ENCODE measurements around the gene LRWD1. TPM values are rescaled to one million over a fixed set of nuclear protein-coding genes. Genes with fewer than 3 reads are reported as not detected.

LRWD1 gene
- total and polyA plus RNA-seq, 7 donors, result 7.2 to 19.4 (median 13.4) TPM

- no peaks in the 10 kb centered on the region for H3K9me3 ChIP-seq
Observed at GRCh38 chr7:102459221-102459844, 5.5 kb upstream of the LRWD1 start.

GRCh38 chr7:102460467-102460866, 4.3 kb upstream of the LRWD1 start:
- H3K36me3 ChIP-seq, result peaks cover 7 to 41% (median 29%) of the 10 kb centered on the region in 4 donors

More at GRCh38 chr7:102459221-102459844, 5.5 kb upstream of the LRWD1 start:
- TF ChIP-seq POLR2A (IDR thresholded peaks at IDR 0.05), result no peak
- TF ChIP-seq, protein P1, sequence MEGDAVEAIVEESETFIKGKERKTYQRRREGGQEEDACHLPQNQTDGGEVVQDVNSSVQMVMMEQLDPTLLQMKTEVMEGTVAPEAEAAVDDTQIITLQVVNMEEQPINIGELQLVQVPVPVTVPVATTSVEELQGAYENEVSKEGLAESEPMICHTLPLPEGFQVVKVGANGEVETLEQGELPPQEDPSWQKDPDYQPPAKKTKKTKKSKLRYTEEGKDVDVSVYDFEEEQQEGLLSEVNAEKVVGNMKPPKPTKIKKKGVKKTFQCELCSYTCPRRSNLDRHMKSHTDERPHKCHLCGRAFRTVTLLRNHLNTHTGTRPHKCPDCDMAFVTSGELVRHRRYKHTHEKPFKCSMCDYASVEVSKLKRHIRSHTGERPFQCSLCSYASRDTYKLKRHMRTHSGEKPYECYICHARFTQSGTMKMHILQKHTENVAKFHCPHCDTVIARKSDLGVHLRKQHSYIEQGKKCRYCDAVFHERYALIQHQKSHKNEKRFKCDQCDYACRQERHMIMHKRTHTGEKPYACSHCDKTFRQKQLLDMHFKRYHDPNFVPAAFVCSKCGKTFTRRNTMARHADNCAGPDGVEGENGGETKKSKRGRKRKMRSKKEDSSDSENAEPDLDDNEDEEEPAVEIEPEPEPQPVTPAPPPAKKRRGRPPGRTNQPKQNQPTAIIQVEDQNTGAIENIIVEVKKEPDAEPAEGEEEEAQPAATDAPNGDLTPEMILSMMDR (IDR thresholded peaks at IDR 0.05), result no peak
- no peak for TF ChIP-seq EP300 (IDR thresholded peaks at IDR 0.05)
- Histone ChIP-seq H3K27ac (no peak overlapping the region), H3K4me1 (peaks cover 0 to 11% (median 9%) of the 10 kb centered on the region in 4 donors), H3K36me3 (peaks cover 7 to 43% (median 29%) of the 10 kb centered on the region in 4 donors), H3K4me3 (no peak overlapping the region), H3K27me3 (no peaks in the 10 kb centered on the region)
- WGBS, 2 donors, result 97% methylated on average over 24 of the region's 24 CpGs
- DNase-seq, result no peak
- intact Hi-C loops (cut with DNase I), result no loop called here

DNA sequence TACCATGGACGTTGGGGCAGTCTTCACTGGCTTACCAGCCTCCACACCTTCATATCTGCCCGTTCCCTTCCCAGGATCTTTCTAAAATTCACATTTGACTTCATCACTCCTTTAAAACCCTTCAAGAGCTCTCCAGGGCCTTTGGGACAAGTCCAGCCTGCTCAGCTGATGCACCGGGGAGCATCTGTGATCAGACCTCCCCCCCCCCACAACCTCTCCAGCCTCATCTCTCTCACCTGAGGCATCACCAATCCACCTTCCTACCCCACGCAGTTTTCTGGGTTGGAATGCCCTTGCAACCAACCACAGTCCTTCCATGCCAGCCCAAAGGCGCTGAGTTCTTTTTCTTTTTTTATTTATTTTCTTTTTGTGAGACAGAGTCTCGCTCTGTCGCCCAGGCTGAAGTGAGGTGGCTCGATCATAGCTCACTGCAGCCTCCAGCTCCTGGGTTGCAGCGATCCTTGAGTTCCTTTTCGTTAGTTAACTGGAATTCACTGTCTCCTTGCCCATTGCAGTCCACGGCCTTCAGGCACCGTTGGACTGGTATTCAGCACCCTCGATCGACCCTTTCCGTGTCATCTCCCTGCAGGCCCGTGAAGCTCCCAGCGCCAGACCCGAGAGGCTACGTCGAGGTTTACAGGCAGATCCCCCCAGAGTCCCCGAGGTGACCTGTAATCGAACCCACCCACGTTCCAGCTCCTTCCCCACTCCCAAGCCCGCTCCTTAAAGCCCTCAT, 775 bp upstream of the LRWD1 start:
- DNase-seq, result no peak
- Histone ChIP-seq H3K4me3 (peak overlapping the region; percentile 72 to 99 (median 92)), H3K27ac (peak overlapping the region; percentile 73 to 82 (median 78)), H3K36me3 (peaks cover 0 to 12% (median 3%) of the 10 kb centered on the region in 4 donors), H3K27me3 (no peaks in the 10 kb centered on the region), H3K9me3 (no peaks in the 10 kb centered on the region), H3K4me1 (peaks cover 0 to 23% (median 19%) of the 10 kb centered on the region in 4 donors)
- intact Hi-C loops (cut with DNase I), result no loop called here
- 9 to 15% methylated on average over 24 of the region's 24 CpGs for WGBS, 2 donors
- no peak for TF ChIP-seq POLR2AphosphoS5 (IDR thresholded peaks at IDR 0.05)
- TF ChIP-seq POLR2A (IDR thresholded peaks at IDR 0.05), result no peak
- no peak for TF ChIP-seq EP300 (IDR thresholded peaks at IDR 0.05)
- TF ChIP-seq, protein P1 (IDR thresholded peaks at IDR 0.05), result no peak

More at GRCh38 chr7:102460467-102460866, 4.3 kb upstream of the LRWD1 start:
- DNase-seq, result no peak
- 90 to 91% methylated on average over 8 of the region's 8 CpGs for whole genome bisulfite sequencing, 2 donors
- Histone ChIP-seq H3K4me1 (peaks cover 0 to 12% (median 11%) of the 10 kb centered on the region in 4 donors), H3K27ac (no peak overlapping the region), H3K27me3 (no peaks in the 10 kb centered on the region), H3K4me3 (no peak overlapping the region), H3K9me3 (no peaks in the 10 kb centered on the region)
- intact Hi-C loops (cut with DNase I), result no loop called here
- TF ChIP-seq POLR2A (IDR thresholded peaks at IDR 0.05) (no peak), POLR2AphosphoS5 (IDR thresholded peaks at IDR 0.05) (no peak), EP300 (IDR thresholded peaks at IDR 0.05) (no peak)
- TF ChIP-seq, protein P1 (IDR thresholded peaks at IDR 0.05), result no peak

DNA sequence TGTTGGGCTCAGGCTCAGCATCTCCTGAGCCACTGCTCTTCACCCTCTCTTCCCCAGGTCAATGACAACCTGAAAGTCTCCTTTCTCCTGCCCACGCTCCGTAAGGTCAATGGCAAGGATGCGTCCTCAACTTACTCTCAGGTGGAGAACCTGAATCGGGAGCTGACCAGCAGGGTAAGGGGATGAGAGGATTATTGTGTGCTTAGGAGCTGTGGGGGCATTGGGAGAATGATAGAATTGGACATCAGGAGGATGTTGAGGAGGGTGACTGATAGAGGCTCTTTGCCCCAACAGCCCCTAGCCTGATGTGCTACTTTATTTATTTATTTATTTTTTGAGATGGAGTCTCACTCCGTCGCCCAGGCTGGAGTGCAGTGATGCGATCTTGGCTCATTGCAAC, 1.3 kb downstream of the LRWD1 start:
- TF ChIP-seq POLR2A (IDR thresholded peaks at IDR 0.05), result no peak
- no peak for TF ChIP-seq EP300 (IDR thresholded peaks at IDR 0.05)
- TF ChIP-seq, protein P1 (IDR thresholded peaks at IDR 0.05), result no peak
- TF ChIP-seq POLR2AphosphoS5 (IDR thresholded peaks at IDR 0.05), result no peak

More for the DNA sequence above, 1.3 kb downstream of the LRWD1 start:
- H3K4me1 ChIP-seq, result peaks cover 0 to 23% (median 19%) of the 10 kb centered on the region in 4 donors
- H3K4me3 ChIP-seq, result peak overlapping the region in 2 of 4 donors; percentile 72 to 93
- WGBS, 2 donors, result 97% methylated on average over 7 of the region's 7 CpGs
- no peaks in the 10 kb centered on the region for H3K27me3 ChIP-seq
- H3K9me3 ChIP-seq, result no peaks in the 10 kb centered on the region
- peaks cover 0 to 23% (median 3%) of the 10 kb centered on the region in 4 donors for H3K36me3 ChIP-seq
- DNase-seq, result no peak
- intact Hi-C loops (cut with DNase I), result no loop called here
- H3K27ac ChIP-seq, result no peak overlapping the region

Measured in sigmoid colon (tissue), 7 donors.